Mucosa of descending colon (tissue), 3 donors: ENCODE measurements around the gene NEDD9. TPM values are rescaled to one million over a fixed set of nuclear protein-coding genes. Genes with fewer than 3 reads are reported as not detected.

Source experiments
- ATAC-seq: fragments of 200-7000 bp; cut with Tn5 transposase; one replicate; pipeline ENCODE4 v1.9.1; 2020; ENCODE audit warnings: mild to moderate bottlenecking, moderate library complexity
- DNase-seq, 3 donors: peaks; one replicate each; pipeline ENCODE4 v3.0.0-alpha.2; 2020
- H3K36me3 ChIP-seq: fragments of 200-600 bp; one replicate; pipeline ENCODE4 v1.8.0; 2021; ENCODE audit warnings: low read depth, mild to moderate bottlenecking
- H3K4me1 ChIP-seq: fragments of 200-600 bp; one replicate; pipeline ENCODE4 v1.8.0; 2021; ENCODE audit warnings: low read depth, mild to moderate bottlenecking
- H3K4me3 ChIP-seq: fragments of 200-600 bp; one replicate; pipeline ENCODE4 v1.8.0; 2021; ENCODE audit warnings: mild to moderate bottlenecking
- H3K9me3 ChIP-seq: fragments of 200-600 bp; one replicate; pipeline ENCODE4 v1.8.0; 2021; ENCODE audit warnings: mild to moderate bottlenecking
- CTCF ChIP-seq: fragments of 200-600 bp; IDR thresholded peaks from one replicate; pipeline ENCODE4 v1.8.0; 2022; ENCODE audit warnings: antibody characterized with exemption, mild to moderate bottlenecking
- intact Hi-C, 2 donors: fragments of 100-400 bp; cut with DNase I in 1 of 2; cut with micrococcal nuclease in 1 of 2; formaldehyde crosslinking; loops; one replicate each; pipeline versions ENCODE4 v1.11.0 to v1.11.1; 2022; cut with DNase I, micrococcal nuclease
- total RNA-seq, 3 donors: library from RNA; stranded (reverse); fragmentation: NEBNext Ultra II Directional in 2 of 3; extraction: Animal tissue kit (Norgen Biotek cat#: 25700) in 2 of 3; gene quantifications; one replicate each; pipeline versions ENCODE4 v1.2.1 to v1.2.4, GENCODE V29; 2021 to 2023
- donor health status: DM: no; HTN: no; CAD: no; lungs with moderate emphysema.
- donor health status: DM: no; HTN: no; CAD: no.
- donor health status: DM: no; HTN: yes; CAD: no.

The NEDD9 gene
- total RNA-seq, 3 donors from 2014 or later, result 41.4 to 66.6 (median 62.1) TPM

GRCh38 chr6:11217360-11218101 is 14.9 kb downstream of the NEDD9 start:
- intact Hi-C loops, result no loop called here
- Histone ChIP-seq H3K9me3 (no peaks in the 10 kb centered on the region), H3K4me3 (no peak overlapping the region), H3K4me1 (peaks cover 52% of the 10 kb centered on the region), H3K36me3 (no peaks in the 10 kb centered on the region)
- ATAC-seq, result peak; percentile 63
- DNase-seq, result peak in 1 of 3 donors; percentile 74
- no peak for TF ChIP-seq CTCF

- H3K4me3 ChIP-seq, result no peak overlapping the region
Measured at GRCh38 chr6:11215773-11216172, 16.7 kb downstream of the NEDD9 start.

GRCh38 chr6:11214901-11215300 is 17.6 kb downstream of the NEDD9 start:
- no peak overlapping the region for H3K4me3 ChIP-seq
- peaks cover 48% of the 10 kb centered on the region for H3K4me1 ChIP-seq
- DNase-seq, result no peak
- no peaks in the 10 kb centered on the region for H3K9me3 ChIP-seq
- no peaks in the 10 kb centered on the region for H3K36me3 ChIP-seq
- intact Hi-C loops, result no loop called here
- TF ChIP-seq CTCF, result no peak
- ATAC-seq, result no peak

More at GRCh38 chr6:11215773-11216172, 16.7 kb downstream of the NEDD9 start:
- intact Hi-C loops, result no loop called here
- Histone ChIP-seq H3K36me3 (no peaks in the 10 kb centered on the region), H3K9me3 (no peaks in the 10 kb centered on the region), H3K4me1 (peaks cover 47% of the 10 kb centered on the region)
- no peak for TF ChIP-seq CTCF
- ATAC-seq (no peak), DNase-seq (peak in 1 of 3 donors; percentile 31)

GRCh38 chr6:11214084-11214833 is 18.2 kb downstream of the NEDD9 start:
- no peak for TF ChIP-seq CTCF
- H3K4me3 ChIP-seq, result no peak overlapping the region
- H3K9me3 ChIP-seq, result no peaks in the 10 kb centered on the region
- H3K4me1 ChIP-seq, result peaks cover 48% of the 10 kb centered on the region
- no peak for DNase-seq
- ATAC-seq, result no peak
- intact Hi-C loops, result no loop called here
- H3K36me3 ChIP-seq, result no peaks in the 10 kb centered on the region

- DNase-seq (no peak), ATAC-seq (no peak)
- no peak for TF ChIP-seq CTCF
- peaks cover 42% of the 10 kb centered on the region for H3K4me1 ChIP-seq
- no peaks in the 10 kb centered on the region for H3K9me3 ChIP-seq
- H3K36me3 ChIP-seq, result no peaks in the 10 kb centered on the region
- intact Hi-C loops, result no loop called here
- H3K4me3 ChIP-seq, result no peak overlapping the region
Measured at GRCh38 chr6:11213422-11214021, 18.9 kb downstream of the NEDD9 start.
